GM12878 (cell line): ENCODE measurements around the gene IL1RAPL1. TPM values are rescaled to one million over a fixed set of nuclear protein-coding genes. Genes with fewer than 3 reads are reported as not detected.

ENCODE experiments used
- ATAC-seq: fragments of 200-7000 bp; cut with Tn5 transposase; 3 replicates; pipeline ENCODE4 v1.9.1; 2020; ENCODE audit warnings: mild to moderate bottlenecking, moderate library complexity
- BruUV-seq: library from RNA; stranded (reverse); fragments of 400-500 nt; replicated peaks from 2 replicates; lab custom pipeline; 2021; lab: Mats Ljungman, UMichigan
- CTCF ChIA-PET: fragments of 300-600 bp; sonication (Branson Sonifier 250); formaldehyde crosslinking; extraction: SDS; loops from one replicate; lab custom pipeline; 2021; ENCODE audit warnings: inconsistent platforms; lab: Yijun Ruan, JAX
- POLR2A ChIA-PET: fragments of 350-600 bp; formaldehyde crosslinking; extraction: SDS; loops from one replicate; lab custom pipeline; 2021; ENCODE audit warnings: inconsistent platforms; lab: Charles Lee
- RAD21 ChIA-PET: fragments of 300-600 bp; sonication (Branson Sonifier 250); formaldehyde crosslinking; loops from one replicate; lab custom pipeline; 2023; ENCODE audit warnings: antibody characterized with exemption; ENCODE audit not compliant: unreplicated experiment; lab: Charles Lee
- SMC1A ChIA-PET: fragments of 300-600 bp; sonication (Branson Sonifier 250); formaldehyde crosslinking; loops from one replicate; lab custom pipeline; 2023; ENCODE audit not compliant: unreplicated experiment, uncharacterized antibody; lab: Charles Lee
- DNase-seq: peaks from one replicate; pipeline ENCODE4 v3.0.0-alpha.2; 2011; ENCODE audit warnings: low read depth, low spot score
- FAIRE-seq: peaks from 3 replicates; lab custom pipeline; 2011; peaks lifted over from hg19 to GRCh38; lab: Jason Lieb, UNC
- H2AFZ ChIP-seq: 2 replicates; pipeline ENCODE4 v1.6.0; 2011; ENCODE audit warnings: low read depth, low read length, control low read depth; ENCODE audit not compliant: control insufficient read depth
- H3K27ac ChIP-seq: 2 replicates; pipeline ENCODE4 v1.5.1; 2011; ENCODE audit warnings: control low read depth; ENCODE audit not compliant: control insufficient read depth, insufficient read depth
- H3K27me3 ChIP-seq, 2 experiments: replicated peaks in 1 of 2; 2 replicates each; pipeline versions ENCODE4 v1.6.0 to v1.6.1; 2011; ENCODE audit warnings: low read length in 1 of 2; ENCODE audit not compliant: control insufficient read depth in 2 of 2, insufficient read depth in 2 of 2
- H3K36me3 ChIP-seq, 2 experiments: 2 replicates each; pipeline ENCODE4 v1.5.1; 2011; ENCODE audit warnings: low read length in 1 of 2; ENCODE audit not compliant: control insufficient read depth in 2 of 2, insufficient read depth in 2 of 2
- H3K4me1 ChIP-seq: 2 replicates; pipeline ENCODE4 v1.6.1; 2011; ENCODE audit warnings: mild to moderate bottlenecking, low read length, moderate library complexity, mixed read lengths; ENCODE audit not compliant: control insufficient read depth, insufficient read depth
- H3K4me2 ChIP-seq: 2 replicates; pipeline ENCODE4 v1.6.0; 2011; ENCODE audit warnings: control low read depth; ENCODE audit not compliant: control insufficient read depth, insufficient read depth
- H3K4me3 ChIP-seq: fragments of 200-600 bp; sonication (generic); 2 replicates; pipeline ENCODE4 v1.5.1; 2016
- H3K79me2 ChIP-seq: 2 replicates; pipeline ENCODE4 v1.6.0; 2011; ENCODE audit warnings: low read length; ENCODE audit not compliant: control insufficient read depth, insufficient read depth
- H3K9ac ChIP-seq: 2 replicates; pipeline ENCODE4 v1.8.0; 2011; ENCODE audit warnings: low read length, control low read depth, mixed read lengths; ENCODE audit not compliant: control insufficient read depth, insufficient read depth
- H3K9me3 ChIP-seq: replicated peaks from 3 replicates; pipeline ENCODE4 v1.5.1; 2011; ENCODE audit warnings: mild to moderate bottlenecking, low read length; ENCODE audit not compliant: control insufficient read depth, insufficient read depth
- H4K20me1 ChIP-seq: 2 replicates; pipeline ENCODE4 v1.6.0; 2011; ENCODE audit not compliant: control insufficient read depth, insufficient read depth
- ASH2L ChIP-seq: fragments of 300-600, 200-600 bp; sonication (generic); IDR thresholded peaks from 2 replicates; pipeline ENCODE4 v1.6.1; 2017; ENCODE audit warnings: low read depth, mild to moderate bottlenecking, borderline replicate concordance
- MEF2B ChIP-seq: fragments of 450-650 bp; IDR thresholded peaks from 2 replicates; pipeline ENCODE4 v1.6.1; 2018; ENCODE audit warnings: mild to moderate bottlenecking, moderate library complexity; ENCODE audit not compliant: partially characterized antibody, poor library complexity, severe bottlenecking
- NFIC ChIP-seq: IDR thresholded peaks from 2 replicates; pipeline ENCODE4 v1.6.1; 2012; ENCODE audit warnings: low read depth, mild to moderate bottlenecking, inconsistent platforms, low read length, moderate library complexity
- POLR2AphosphoS2 ChIP-seq: IDR thresholded peaks from 2 replicates; pipeline ENCODE4 v1.6.1; 2011; ENCODE audit warnings: low read depth, mild to moderate bottlenecking, low read length, improper control_type of control experiment, moderate library complexity
- STAT1 ChIP-seq: fragments of 450-650 bp; conservative IDR thresholded peaks from 2 replicates; pipeline ENCODE4 v1.6.1; 2014; ENCODE audit warnings: antibody characterized with exemption, mild to moderate bottlenecking
- SUZ12 ChIP-seq: fragments of 200-600 bp; sonication (generic); IDR thresholded peaks from one replicate; pipeline ENCODE4 v1.6.1; 2018; ENCODE audit warnings: antibody characterized with exemption, mild to moderate bottlenecking; ENCODE audit not compliant: unreplicated experiment
- YBX1 ChIP-seq: fragments of 450-650 bp; IDR thresholded peaks from 2 replicates; pipeline ENCODE4 v1.6.1; 2016; ENCODE audit warnings: antibody characterized with exemption
- ZSCAN29 ChIP-seq: fragments of 450-650 bp; IDR thresholded peaks from 2 replicates; pipeline ENCODE4 v1.6.1; 2017; ENCODE audit warnings: mild to moderate bottlenecking, moderate library complexity
- WGBS: methylation state at CpG from one replicate; pipeline ENCODE4 v1.1.6; 2016; ENCODE audit warnings: low lambda C conversion rate; ENCODE audit not compliant: insufficient replicate concordance, insufficient coverage; ENCODE audit errors: missing lambda C conversion rate; 5-methylcytosine and 5-hydroxymethylcytosine counted together
- in situ Hi-C: fragments of 300-500 bp; cut with MboI; formaldehyde crosslinking; loops from 9 replicates; pipeline ENCODE4 v1.14.3; 2018; ENCODE audit warnings: mixed read lengths
- intact Hi-C: fragments of 100-400 bp; cut with micrococcal nuclease; formaldehyde crosslinking; loops from one replicate; pipeline ENCODE4 v1.14.2; 2022; ENCODE audit not compliant: unreplicated experiment
- polyA plus RNA-seq, 11 experiments: library from polyadenylated mRNA; depleted of rRNA in 4 of 11; unstranded in 6 of 11; stranded (reverse) in 5 of 11; fragments of >200 nt; fragmentation: Nextera tagmentation in 4 of 11; fragmentation: Illumina TruSeq in 1 of 11; extraction: Ambion mirVana in 4 of 11; extraction: Trizol in 1 of 11; gene quantifications; 1 replicate in 1 of 11; 2 replicates in 10 of 11; pipeline versions ENCODE4 v1.2.1 to v1.2.3, GENCODE V29; 2011 to 2016; ENCODE audit warnings: inconsistent platforms in 2 of 11, missing spikeins in 2 of 11, low read depth in 1 of 11
- total RNA-seq, 4 experiments: library from RNA; depleted of rRNA in 3 of 4; stranded (reverse); fragments of >200 nt in 3 of 4; fragmentation: Illumina TruSeq in 1 of 4; extraction: Trizol in 1 of 4; gene quantifications; 2 replicates each; pipeline versions ENCODE4 v1.2.1 to v1.2.3, GENCODE V29; 2013 to 2021
- TF ChIP-seq, protein P1 (sequence below): IDR thresholded peaks from 2 replicates; pipeline ENCODE4 v1.6.1; 2012; ENCODE audit warnings: improper control_type of control experiment, low read depth, low read length; ENCODE audit not compliant: insufficient replicate concordance
- TF ChIP-seq, protein P2 (sequence below): fragments of 150-350 bp; IDR thresholded peaks from 2 replicates; pipeline ENCODE4 v1.6.1; 2016; ENCODE audit warnings: low read depth, low read length

Gene IL1RAPL1
- total and polyA plus RNA-seq, 10 of the 15 experiments (the other 5 are each of a cell fraction or from before 2014, with no cell fraction given), result not detected

DNA sequence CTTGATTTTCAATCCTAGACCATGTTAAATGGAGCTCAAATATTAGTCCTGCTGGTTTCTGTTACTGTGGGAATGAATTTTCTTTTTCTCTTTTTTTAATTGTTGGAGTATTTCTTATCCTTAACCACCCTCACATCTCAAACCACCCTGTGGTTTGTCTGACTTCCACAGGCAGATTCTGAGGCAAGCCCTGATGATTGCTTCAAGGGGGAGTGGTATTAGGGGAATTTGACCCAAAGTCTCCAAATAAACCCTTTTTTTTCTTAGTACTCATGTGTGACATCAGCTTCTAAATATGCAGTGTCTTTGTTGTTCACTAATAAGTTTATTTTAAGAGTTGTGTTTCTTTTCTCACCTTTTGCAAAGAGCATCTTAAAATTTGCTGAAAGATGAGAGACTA lies 810.3 kb downstream of the IL1RAPL1 start (continued):
- no peak for TF ChIP-seq SUZ12
- TF ChIP-seq NFIC, result no peak
- TF ChIP-seq YBX1, result no peak
- TF ChIP-seq ZSCAN29, result no peak
- TF ChIP-seq STAT1, result no peak
- TF ChIP-seq POLR2AphosphoS2, result no peak
- TF ChIP-seq ASH2L, result no peak

DNA sequence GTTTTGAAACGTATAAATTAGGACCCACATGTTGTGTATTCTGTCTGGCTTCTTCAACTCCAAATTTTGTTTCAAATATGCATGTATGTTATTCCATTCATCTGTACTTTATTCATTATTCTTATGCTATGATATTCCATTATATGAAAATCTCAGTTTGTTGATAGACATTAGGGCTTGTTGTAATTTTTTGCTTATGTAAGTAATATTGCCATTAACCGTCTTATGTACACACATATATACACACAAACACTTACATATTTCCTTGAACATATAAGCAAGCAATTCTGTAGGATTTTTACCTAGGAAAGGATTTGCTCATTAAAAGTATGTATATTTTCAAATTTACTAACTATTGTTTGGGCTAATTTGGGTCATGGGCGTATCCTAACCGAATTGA lies 820.1 kb downstream of the IL1RAPL1 start:
- intact Hi-C loops, result no loop called here

More for the DNA sequence above, 820.1 kb downstream of the IL1RAPL1 start:
- Histone ChIP-seq H3K9me3 (no peaks in the 10 kb centered on the region), H3K27me3 (no peaks in the 10 kb centered on the region), H3K27ac (no peak overlapping the region), H4K20me1 (no peaks in the 10 kb centered on the region), H3K4me2 (no peak overlapping the region), H3K36me3 (no peaks in the 10 kb centered on the region), H3K4me3 (no peak overlapping the region), H3K9ac (no peak overlapping the region), H3K79me2 (no peaks in the 10 kb centered on the region), H2AFZ (no peak overlapping the region), H3K4me1 (no peaks in the 10 kb centered on the region)
- TF ChIP-seq MEF2B, result no peak
- TF ChIP-seq, protein P1, sequence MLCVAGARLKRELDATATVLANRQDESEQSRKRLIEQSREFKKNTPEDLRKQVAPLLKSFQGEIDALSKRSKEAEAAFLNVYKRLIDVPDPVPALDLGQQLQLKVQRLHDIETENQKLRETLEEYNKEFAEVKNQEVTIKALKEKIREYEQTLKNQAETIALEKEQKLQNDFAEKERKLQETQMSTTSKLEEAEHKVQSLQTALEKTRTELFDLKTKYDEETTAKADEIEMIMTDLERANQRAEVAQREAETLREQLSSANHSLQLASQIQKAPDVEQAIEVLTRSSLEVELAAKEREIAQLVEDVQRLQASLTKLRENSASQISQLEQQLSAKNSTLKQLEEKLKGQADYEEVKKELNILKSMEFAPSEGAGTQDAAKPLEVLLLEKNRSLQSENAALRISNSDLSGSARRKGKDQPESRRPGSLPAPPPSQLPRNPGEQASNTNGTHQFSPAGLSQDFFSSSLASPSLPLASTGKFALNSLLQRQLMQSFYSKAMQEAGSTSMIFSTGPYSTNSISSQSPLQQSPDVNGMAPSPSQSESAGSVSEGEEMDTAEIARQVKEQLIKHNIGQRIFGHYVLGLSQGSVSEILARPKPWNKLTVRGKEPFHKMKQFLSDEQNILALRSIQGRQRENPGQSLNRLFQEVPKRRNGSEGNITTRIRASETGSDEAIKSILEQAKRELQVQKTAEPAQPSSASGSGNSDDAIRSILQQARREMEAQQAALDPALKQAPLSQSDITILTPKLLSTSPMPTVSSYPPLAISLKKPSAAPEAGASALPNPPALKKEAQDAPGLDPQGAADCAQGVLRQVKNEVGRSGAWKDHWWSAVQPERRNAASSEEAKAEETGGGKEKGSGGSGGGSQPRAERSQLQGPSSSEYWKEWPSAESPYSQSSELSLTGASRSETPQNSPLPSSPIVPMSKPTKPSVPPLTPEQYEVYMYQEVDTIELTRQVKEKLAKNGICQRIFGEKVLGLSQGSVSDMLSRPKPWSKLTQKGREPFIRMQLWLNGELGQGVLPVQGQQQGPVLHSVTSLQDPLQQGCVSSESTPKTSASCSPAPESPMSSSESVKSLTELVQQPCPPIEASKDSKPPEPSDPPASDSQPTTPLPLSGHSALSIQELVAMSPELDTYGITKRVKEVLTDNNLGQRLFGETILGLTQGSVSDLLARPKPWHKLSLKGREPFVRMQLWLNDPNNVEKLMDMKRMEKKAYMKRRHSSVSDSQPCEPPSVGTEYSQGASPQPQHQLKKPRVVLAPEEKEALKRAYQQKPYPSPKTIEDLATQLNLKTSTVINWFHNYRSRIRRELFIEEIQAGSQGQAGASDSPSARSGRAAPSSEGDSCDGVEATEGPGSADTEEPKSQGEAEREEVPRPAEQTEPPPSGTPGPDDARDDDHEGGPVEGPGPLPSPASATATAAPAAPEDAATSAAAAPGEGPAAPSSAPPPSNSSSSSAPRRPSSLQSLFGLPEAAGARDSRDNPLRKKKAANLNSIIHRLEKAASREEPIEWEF, result no peak
- TF ChIP-seq, protein P2, sequence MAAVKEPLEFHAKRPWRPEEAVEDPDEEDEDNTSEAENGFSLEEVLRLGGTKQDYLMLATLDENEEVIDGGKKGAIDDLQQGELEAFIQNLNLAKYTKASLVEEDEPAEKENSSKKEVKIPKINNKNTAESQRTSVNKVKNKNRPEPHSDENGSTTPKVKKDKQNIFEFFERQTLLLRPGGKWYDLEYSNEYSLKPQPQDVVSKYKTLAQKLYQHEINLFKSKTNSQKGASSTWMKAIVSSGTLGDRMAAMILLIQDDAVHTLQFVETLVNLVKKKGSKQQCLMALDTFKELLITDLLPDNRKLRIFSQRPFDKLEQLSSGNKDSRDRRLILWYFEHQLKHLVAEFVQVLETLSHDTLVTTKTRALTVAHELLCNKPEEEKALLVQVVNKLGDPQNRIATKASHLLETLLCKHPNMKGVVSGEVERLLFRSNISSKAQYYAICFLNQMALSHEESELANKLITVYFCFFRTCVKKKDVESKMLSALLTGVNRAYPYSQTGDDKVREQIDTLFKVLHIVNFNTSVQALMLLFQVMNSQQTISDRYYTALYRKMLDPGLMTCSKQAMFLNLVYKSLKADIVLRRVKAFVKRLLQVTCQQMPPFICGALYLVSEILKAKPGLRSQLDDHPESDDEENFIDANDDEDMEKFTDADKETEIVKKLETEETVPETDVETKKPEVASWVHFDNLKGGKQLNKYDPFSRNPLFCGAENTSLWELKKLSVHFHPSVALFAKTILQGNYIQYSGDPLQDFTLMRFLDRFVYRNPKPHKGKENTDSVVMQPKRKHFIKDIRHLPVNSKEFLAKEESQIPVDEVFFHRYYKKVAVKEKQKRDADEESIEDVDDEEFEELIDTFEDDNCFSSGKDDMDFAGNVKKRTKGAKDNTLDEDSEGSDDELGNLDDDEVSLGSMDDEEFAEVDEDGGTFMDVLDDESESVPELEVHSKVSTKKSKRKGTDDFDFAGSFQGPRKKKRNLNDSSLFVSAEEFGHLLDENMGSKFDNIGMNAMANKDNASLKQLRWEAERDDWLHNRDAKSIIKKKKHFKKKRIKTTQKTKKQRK, result no peak
- RAD21 ChIA-PET, result no interaction called here
- in situ Hi-C loops, result no loop called here
- no peak for FAIRE-seq
- SMC1A ChIA-PET, result no interaction called here
- 84% methylated on average over 4 of the region's 4 CpGs for WGBS
- POLR2A ChIA-PET, result no interaction called here
- no peak for DNase-seq
- no TSS peak for BruUV-seq
- ATAC-seq, result no peak
- CTCF ChIA-PET, result no interaction called here
